ENCODE data around the gene FHIT.
"Not testable (repeated sequence)": the region's sequence is repeated elsewhere in the genome, so short reads cannot be mapped to it uniquely, and the experiment has no call there.

Gene FHIT

DNA sequence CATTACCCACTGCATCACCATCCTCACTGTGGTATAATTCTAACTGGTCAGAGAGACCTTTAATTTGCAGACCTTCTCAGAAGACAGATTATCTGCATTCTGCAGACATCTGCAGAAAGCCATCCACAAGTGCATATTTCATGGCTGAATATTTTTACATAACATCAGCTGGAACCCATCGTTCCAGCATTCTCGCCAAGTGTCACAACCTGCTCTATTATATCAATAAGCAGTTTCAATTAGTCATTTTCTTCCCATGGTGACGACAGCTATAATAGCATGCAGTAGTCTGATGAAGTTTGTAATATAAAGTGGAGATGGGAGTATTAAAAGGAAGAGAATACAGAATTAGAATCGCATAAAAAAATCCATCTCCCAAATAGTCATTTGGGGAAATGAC, 334.7 kb downstream of the FHIT start:
- Histone ChIP-seq H3K27me3 (ENCODE audit: low read depth, low read length) (no peaks in the 10 kb centered on the region), H3K9me3 (ENCODE audit: control insufficient read depth in 1 of 2, low read length in 2 of 2) (peaks cover 0 to 5% of the 10 kb centered on the region in 2 donors), H3K36me3 (ENCODE audit: control insufficient read depth in 1 of 2, insufficient read depth in 2 of 2, low read length in 2 of 2) (no peaks in the 10 kb centered on the region), H3K27ac (ENCODE audit: low read length) (no peak overlapping the region), H3K4me3 (ENCODE audit: low read depth in 1 of 2, low read length in 2 of 2) (no peak overlapping the region), H3K4me1 (ENCODE audit: control insufficient read depth in 1 of 2, insufficient read depth in 2 of 2, low read length in 2 of 2) (no peaks in the 10 kb centered on the region)

GRCh38 chr3:60913474-60913873, 337.8 kb downstream of the FHIT start:
- Histone ChIP-seq H3K27me3 (ENCODE audit: low read depth, low read length) (no peaks in the 10 kb centered on the region), H3K36me3 (ENCODE audit: control insufficient read depth in 1 of 2, insufficient read depth in 2 of 2, low read length in 2 of 2) (no peaks in the 10 kb centered on the region), H3K4me3 (ENCODE audit: low read depth in 1 of 2, low read length in 2 of 2) (no peak overlapping the region), H3K4me1 (ENCODE audit: control insufficient read depth in 1 of 2, insufficient read depth in 2 of 2, low read length in 2 of 2) (no peaks in the 10 kb centered on the region), H3K9me3 (ENCODE audit: control insufficient read depth in 1 of 2, low read length in 2 of 2) (peaks cover 0 to 5% of the 10 kb centered on the region in 2 donors), H3K27ac (ENCODE audit: low read length) (no peak overlapping the region)

- no peak overlapping the region for H3K27ac ChIP-seq (ENCODE audit: low read length)
- no peaks in the 10 kb centered on the region for H3K4me1 ChIP-seq (ENCODE audit: control insufficient read depth in 1 of 2, insufficient read depth in 2 of 2, low read length in 2 of 2)
- H3K9me3 ChIP-seq (ENCODE audit: control insufficient read depth in 1 of 2, low read length in 2 of 2): peaks cover 0 to 5% of the 10 kb centered on the region in 2 donors
- H3K36me3 ChIP-seq (ENCODE audit: control insufficient read depth in 1 of 2, insufficient read depth in 2 of 2, low read length in 2 of 2): no peaks in the 10 kb centered on the region
- no peaks in the 10 kb centered on the region for H3K27me3 ChIP-seq (ENCODE audit: low read depth, low read length)
- H3K4me3 ChIP-seq (ENCODE audit: low read depth in 1 of 2, low read length in 2 of 2): no peak overlapping the region
These were observed 338.4 kb downstream of the FHIT start for GRCh38 chr3:60912876-60913275.

DNA sequence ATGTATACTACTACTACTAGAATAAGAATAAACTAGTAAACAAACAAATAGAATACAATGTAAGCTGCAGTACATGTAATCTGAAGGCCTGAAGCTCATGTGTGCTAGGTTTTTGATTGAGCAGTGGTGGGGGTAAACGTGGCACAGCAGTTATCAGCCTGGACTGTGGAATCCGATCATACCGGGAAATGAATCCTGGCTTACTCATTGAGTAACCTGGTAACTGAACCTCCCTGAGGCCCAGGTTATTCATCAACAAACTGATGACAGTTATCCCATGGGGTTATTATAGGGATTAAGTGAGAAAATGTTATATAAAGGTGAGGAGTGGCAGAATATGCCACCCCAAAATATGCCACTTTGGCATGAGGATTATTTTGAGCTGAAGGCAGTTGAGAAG, 339.1 kb downstream of the FHIT start:
- H3K4me1 ChIP-seq (ENCODE audit: control insufficient read depth in 1 of 2, insufficient read depth in 2 of 2, low read length in 2 of 2): no peaks in the 10 kb centered on the region
- H3K27ac ChIP-seq (ENCODE audit: low read length): no peak overlapping the region
- H3K4me3 ChIP-seq (ENCODE audit: low read depth in 1 of 2, low read length in 2 of 2): no peak overlapping the region
- no peaks in the 10 kb centered on the region for H3K27me3 ChIP-seq (ENCODE audit: low read depth, low read length)
- no peaks in the 10 kb centered on the region for H3K36me3 ChIP-seq (ENCODE audit: control insufficient read depth in 1 of 2, insufficient read depth in 2 of 2, low read length in 2 of 2)
- H3K9me3 ChIP-seq (ENCODE audit: control insufficient read depth in 1 of 2, low read length in 2 of 2): peaks cover 0 to 5% of the 10 kb centered on the region in 2 donors

GRCh38 chr3:60909526-60909925, 341.7 kb downstream of the FHIT start:
- Histone ChIP-seq H3K4me1 (ENCODE audit: control insufficient read depth in 1 of 2, insufficient read depth in 2 of 2, low read length in 2 of 2) (no peaks in the 10 kb centered on the region), H3K27ac (ENCODE audit: low read length) (no peak overlapping the region), H3K27me3 (ENCODE audit: low read depth, low read length) (no peaks in the 10 kb centered on the region), H3K36me3 (ENCODE audit: control insufficient read depth in 1 of 2, insufficient read depth in 2 of 2, low read length in 2 of 2) (no peaks in the 10 kb centered on the region), H3K4me3 (ENCODE audit: low read depth in 1 of 2, low read length in 2 of 2) (no peak overlapping the region), H3K9me3 (ENCODE audit: control insufficient read depth in 1 of 2, low read length in 2 of 2) (peaks cover 0 to 5% of the 10 kb centered on the region in 2 donors)

GRCh38 chr3:60906283-60906682, 345.0 kb downstream of the FHIT start:
- Histone ChIP-seq H3K9me3 (ENCODE audit: control insufficient read depth in 1 of 2, low read length in 2 of 2) (no peaks in the 10 kb centered on the region), H3K36me3 (ENCODE audit: control insufficient read depth in 1 of 2, insufficient read depth in 2 of 2, low read length in 2 of 2) (no peaks in the 10 kb centered on the region), H3K4me3 (ENCODE audit: low read depth in 1 of 2, low read length in 2 of 2) (no peak overlapping the region), H3K27ac (ENCODE audit: low read length) (no peak overlapping the region), H3K4me1 (ENCODE audit: control insufficient read depth in 1 of 2, insufficient read depth in 2 of 2, low read length in 2 of 2) (no peaks in the 10 kb centered on the region), H3K27me3 (ENCODE audit: low read depth, low read length) (no peaks in the 10 kb centered on the region)

DNA sequence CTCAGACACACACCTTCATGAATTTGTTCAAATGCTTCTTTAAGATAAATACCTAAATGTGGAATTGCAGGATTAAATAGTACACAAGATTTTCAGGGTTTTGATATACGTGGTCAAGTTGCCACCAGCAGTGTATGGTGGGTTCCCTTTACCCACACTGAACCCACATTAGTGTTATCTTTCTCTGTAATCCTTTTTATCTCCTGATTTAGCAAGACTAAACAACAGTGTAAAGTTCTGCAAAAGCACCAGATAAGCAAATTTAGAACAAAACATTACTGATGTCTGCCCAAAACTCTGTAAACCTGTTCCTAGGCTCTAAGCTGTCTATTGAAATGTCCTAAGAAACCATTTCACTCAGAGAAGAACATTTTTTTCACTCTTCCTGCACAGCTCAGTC, 352.9 kb downstream of the FHIT start:
- Histone ChIP-seq H3K4me3 (ENCODE audit: low read depth in 1 of 2, low read length in 2 of 2) (no peak overlapping the region), H3K27ac (ENCODE audit: low read length) (no peak overlapping the region), H3K4me1 (ENCODE audit: control insufficient read depth in 1 of 2, insufficient read depth in 2 of 2, low read length in 2 of 2) (no peaks in the 10 kb centered on the region), H3K36me3 (ENCODE audit: control insufficient read depth in 1 of 2, insufficient read depth in 2 of 2, low read length in 2 of 2) (no peaks in the 10 kb centered on the region), H3K27me3 (ENCODE audit: low read depth, low read length) (no peaks in the 10 kb centered on the region), H3K9me3 (ENCODE audit: control insufficient read depth in 1 of 2, low read length in 2 of 2) (no peaks in the 10 kb centered on the region)

GRCh38 chr3:60893946-60894345, 357.3 kb downstream of the FHIT start:
- Histone ChIP-seq H3K27ac (ENCODE audit: low read length) (no peak overlapping the region), H3K9me3 (ENCODE audit: control insufficient read depth in 1 of 2, low read length in 2 of 2) (no peaks in the 10 kb centered on the region), H3K36me3 (ENCODE audit: control insufficient read depth in 1 of 2, insufficient read depth in 2 of 2, low read length in 2 of 2) (no peaks in the 10 kb centered on the region), H3K4me1 (ENCODE audit: control insufficient read depth in 1 of 2, insufficient read depth in 2 of 2, low read length in 2 of 2) (no peaks in the 10 kb centered on the region), H3K27me3 (ENCODE audit: low read depth, low read length) (no peaks in the 10 kb centered on the region), H3K4me3 (ENCODE audit: low read depth in 1 of 2, low read length in 2 of 2) (no peak overlapping the region)

GRCh38 chr3:60890226-60890625, 361.0 kb downstream of the FHIT start:
- no peaks in the 10 kb centered on the region for H3K27me3 ChIP-seq (ENCODE audit: low read depth, low read length)
- H3K4me3 ChIP-seq (ENCODE audit: low read depth in 1 of 2, low read length in 2 of 2): no peak overlapping the region
- H3K4me1 ChIP-seq (ENCODE audit: control insufficient read depth in 1 of 2, insufficient read depth in 2 of 2, low read length in 2 of 2): no peaks in the 10 kb centered on the region
- no peaks in the 10 kb centered on the region for H3K36me3 ChIP-seq (ENCODE audit: control insufficient read depth in 1 of 2, insufficient read depth in 2 of 2, low read length in 2 of 2)
- no peaks in the 10 kb centered on the region for H3K9me3 ChIP-seq (ENCODE audit: control insufficient read depth in 1 of 2, low read length in 2 of 2)
- no peak overlapping the region for H3K27ac ChIP-seq (ENCODE audit: low read length)

DNA sequence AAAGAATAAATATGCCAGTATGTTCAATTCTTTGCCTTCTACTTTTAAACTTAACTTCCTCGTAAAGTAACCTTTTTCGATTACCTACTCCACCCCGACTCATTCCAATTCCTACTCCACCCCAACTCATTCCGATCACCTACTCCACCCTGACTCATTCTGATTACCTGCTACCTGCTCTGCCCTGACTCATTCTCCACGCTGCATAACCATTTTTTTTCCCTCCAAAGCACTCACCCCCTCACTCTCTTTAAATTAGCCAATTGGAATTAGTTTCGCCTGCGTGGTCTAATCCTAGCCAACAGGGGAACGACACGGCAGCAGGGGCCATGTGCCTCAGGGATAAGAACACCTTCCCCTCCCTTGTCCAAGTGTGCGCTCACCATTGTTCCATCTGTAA, 362.3 kb downstream of the FHIT start:
- not testable (repeated sequence) for H3K4me3 ChIP-seq (ENCODE audit: low read depth in 1 of 2, low read length in 2 of 2); H3K27ac ChIP-seq (ENCODE audit: low read length); H3K36me3 ChIP-seq (ENCODE audit: control insufficient read depth in 1 of 2, insufficient read depth in 2 of 2, low read length in 2 of 2); H3K27me3 ChIP-seq (ENCODE audit: low read depth, low read length); H3K9me3 ChIP-seq (ENCODE audit: control insufficient read depth in 1 of 2, low read length in 2 of 2); H3K4me1 ChIP-seq (ENCODE audit: control insufficient read depth in 1 of 2, insufficient read depth in 2 of 2, low read length in 2 of 2)

GRCh38 chr3:60887574-60887973, 363.7 kb downstream of the FHIT start:
- Histone ChIP-seq H3K9me3 (ENCODE audit: control insufficient read depth in 1 of 2, low read length in 2 of 2) (peaks cover 0 to 5% of the 10 kb centered on the region in 2 donors), H3K4me3 (ENCODE audit: low read depth in 1 of 2, low read length in 2 of 2) (no peak overlapping the region), H3K4me1 (ENCODE audit: control insufficient read depth in 1 of 2, insufficient read depth in 2 of 2, low read length in 2 of 2) (no peaks in the 10 kb centered on the region), H3K27me3 (ENCODE audit: low read depth, low read length) (no peaks in the 10 kb centered on the region), H3K36me3 (ENCODE audit: control insufficient read depth in 1 of 2, insufficient read depth in 2 of 2, low read length in 2 of 2) (no peaks in the 10 kb centered on the region), H3K27ac (ENCODE audit: low read length) (no peak overlapping the region)

- H3K27ac ChIP-seq (ENCODE audit: low read length): no peak overlapping the region
- no peak overlapping the region for H3K4me3 ChIP-seq (ENCODE audit: low read depth in 1 of 2, low read length in 2 of 2)
- no peaks in the 10 kb centered on the region for H3K27me3 ChIP-seq (ENCODE audit: low read depth, low read length)
- peaks cover 0 to 8% of the 10 kb centered on the region in 2 donors for H3K9me3 ChIP-seq (ENCODE audit: control insufficient read depth in 1 of 2, low read length in 2 of 2)
- H3K4me1 ChIP-seq (ENCODE audit: control insufficient read depth in 1 of 2, insufficient read depth in 2 of 2, low read length in 2 of 2): no peaks in the 10 kb centered on the region
- H3K36me3 ChIP-seq (ENCODE audit: control insufficient read depth in 1 of 2, insufficient read depth in 2 of 2, low read length in 2 of 2): no peaks in the 10 kb centered on the region
These were observed 364.7 kb downstream of the FHIT start for GRCh38 chr3:60886518-60886917.
